Psoas muscle (tissue), 8 donors: ENCODE data around the gene NFE2L2. TPM values are rescaled to one million over a fixed set of nuclear protein-coding genes. Genes with fewer than 3 reads are reported as not detected.

ENCODE experiments used
- ATAC-seq, 4 donors: fragments of 200-7000 bp; cut with Tn5 transposase; one replicate each; pipeline ENCODE4 v1.9.1; 2020; ENCODE audit warnings: moderate library complexity in 3 of 4, mild to moderate bottlenecking in 2 of 4
- DNase-seq, 2 donors: peaks; one replicate each; pipeline ENCODE4 v3.0.0-alpha.2; 2020
- H3K27ac ChIP-seq: fragments of 200-600 bp; one replicate; pipeline ENCODE4 v1.8.0; 2022
- H3K27me3 ChIP-seq, 3 donors: fragments of 200-600 bp in 1 of 3; one replicate each; pipeline versions ENCODE4 v1.6.1 to v1.8.0; 2013 to 2022; ENCODE audit warnings: low read length in 2 of 3, mild to moderate bottlenecking in 2 of 3, moderate library complexity in 1 of 3; ENCODE audit not compliant: insufficient read depth in 3 of 3
- H3K36me3 ChIP-seq, 2 donors: fragments of 200-600 bp in 1 of 2; one replicate each; pipeline versions ENCODE4 v1.6.1 to v1.8.0; 2013 to 2022; ENCODE audit warnings: low read depth in 1 of 2, mild to moderate bottlenecking in 1 of 2, moderate library complexity in 1 of 2; ENCODE audit not compliant: insufficient read depth in 1 of 2
- H3K4me1 ChIP-seq: fragments of 200-600 bp; one replicate; pipeline ENCODE4 v1.8.0; 2022
- H3K4me3 ChIP-seq: fragments of 200-600 bp; one replicate; pipeline ENCODE4 v1.8.0; 2022; ENCODE audit warnings: mild to moderate bottlenecking
- H3K9me3 ChIP-seq: fragments of 200-600 bp; one replicate; pipeline ENCODE4 v1.8.0; 2022
- CTCF ChIP-seq: fragments of 200-600 bp; IDR thresholded peaks from one replicate; pipeline ENCODE4 v1.8.0; 2022; ENCODE audit warnings: antibody characterized with exemption
- WGBS, 3 donors: extraction: QIAGEN DNeasy Blood & Tissue Kit; methylation state at CpG; one replicate each; pipeline versions ENCODE4 v1.1.6 to v1.1.7; 2013; 5-methylcytosine and 5-hydroxymethylcytosine counted together
- intact Hi-C, 2 donors: fragments of 100-400 bp; cut with DNase I; formaldehyde crosslinking; loops; one replicate each; pipeline versions ENCODE4 v1.11.0 to v1.14.2; 2022
- polyA plus RNA-seq, 3 donors: library from polyadenylated mRNA; stranded (reverse); fragments of 200-250 nt; gene quantifications; one replicate each; pipeline ENCODE4 v1.2.3, GENCODE V29; 2013
- total RNA-seq, 4 donors: library from RNA; stranded (reverse); fragmentation: NEBNext Ultra II Directional in 2 of 4; extraction: Animal tissue kit (Norgen Biotek cat#: 25700) in 2 of 4; gene quantifications; one replicate each; pipeline versions ENCODE4 v1.2.1 to v1.2.4, GENCODE V29; 2021 to 2023
- donor health status: healthy with polysubstance abuse.
- donor health status: DM: no; HTN: no; CAD: no; lungs with moderate emphysema.
- donor health status: Bipolar disorder and iron deficiency.
- donor health status: healthy.
- donor health status: DM: yes; HTN: yes; CAD: no.
- donor health status: DM: no; HTN: no; CAD: no.
- donor health status: DM: no; HTN: no; CAD: no.
- donor health status: DM: yes; HTN: yes; CAD: no.

The NFE2L2 gene
- total and polyA plus RNA-seq, 7 donors, result 42.4 to 127 (median 56.6) TPM

- peak within 1 kb of the TSS; percentile 95 for H3K27ac ChIP-seq
- peak; percentile 91 to 94 (median 93) for ATAC-seq
- peaks cover 41% of the 10 kb centered on the region for H3K4me1 ChIP-seq
- TF ChIP-seq CTCF, result no peak
- H3K27me3 ChIP-seq, result no peaks in the 10 kb centered on the region
- peaks cover 0 to 30% of the 10 kb centered on the region in 2 donors for H3K36me3 ChIP-seq
- intact Hi-C loops, result loop anchor here in 1 of 2 donors (2.0 kb wide), 1 partner anchor 51 kb away; no protein-coding TSS in a partner anchor
- H3K9me3 ChIP-seq, result no peaks in the 10 kb centered on the region
- WGBS, 3 donors, result 1 to 6% (median 6%) methylated on average over 61 to 74 of the region's 74 CpGs
- H3K4me3 ChIP-seq, result peak within 1 kb of the TSS; percentile 83
- peak; percentile 99 to 100 for DNase-seq
Observed at GRCh38 chr2:177212106-177212890, 52.2 kb downstream of the NFE2L2 start, which contains the start of gene HNRNPA3. Gene HNRNPA3, plus strand, starts transcription at chr2:177212794. Its CDS starts 6 bp downstream, at chr2:177212800.

GRCh38 chr2:177211576-177212105 lies 52.9 kb downstream of the NFE2L2 start:
- H3K4me1 ChIP-seq, result peaks cover 35% of the 10 kb centered on the region
- TF ChIP-seq CTCF, result no peak
- peak overlapping the region; percentile 83 for H3K4me3 ChIP-seq
- no peak for ATAC-seq
- H3K27ac ChIP-seq, result peak overlapping the region; percentile 95
- no peak for DNase-seq
- WGBS, 3 donors, result 3 to 4% (median 3%) methylated on average over 6 of the region's 6 CpGs
- H3K27me3 ChIP-seq, result no peaks in the 10 kb centered on the region
- no peaks in the 10 kb centered on the region for H3K9me3 ChIP-seq
- peaks cover 0 to 23% of the 10 kb centered on the region in 2 donors for H3K36me3 ChIP-seq
- intact Hi-C loops, result loop anchor here (2.0 kb wide), 2 partner anchors 47 to 51 kb away; no protein-coding TSS in a partner anchor

GRCh38 chr2:177211169-177211568 lies 53.4 kb downstream of the NFE2L2 start:
- intact Hi-C loops, result loop anchor here in 1 of 2 donors (2.0 kb wide), 1 partner anchor 46 kb away; no protein-coding TSS in a partner anchor
- H3K4me1 ChIP-seq, result peaks cover 30% of the 10 kb centered on the region
- no peak for TF ChIP-seq CTCF
- no peak for ATAC-seq
- peak overlapping the region; percentile 95 for H3K27ac ChIP-seq
- H3K9me3 ChIP-seq, result no peaks in the 10 kb centered on the region
- peak overlapping the region; percentile 83 for H3K4me3 ChIP-seq
- no peak for DNase-seq
- H3K36me3 ChIP-seq, result peaks cover 0 to 19% of the 10 kb centered on the region in 2 donors
- WGBS, 3 donors, result 54 to 66% (median 56%) methylated on average over 7 of the region's 7 CpGs
- no peaks in the 10 kb centered on the region for H3K27me3 ChIP-seq

- Histone ChIP-seq H3K9me3 (no peaks in the 10 kb centered on the region), H3K27ac (no peak overlapping the region), H3K36me3 (no peaks in the 10 kb centered on the region), H3K4me3 (no peak overlapping the region), H3K4me1 (peaks cover 10% of the 10 kb centered on the region), H3K27me3 (no peaks in the 10 kb centered on the region)
- no peak for ATAC-seq
- 73 to 91% (median 82%) methylated on average over 2 of the region's 2 CpGs for WGBS, 3 donors
- no peak for DNase-seq
- no peak for TF ChIP-seq CTCF
- intact Hi-C loops, result no loop called here
Observed at GRCh38 chr2:177207101-177207500, 57.4 kb downstream of the NFE2L2 start.
